ENCODE results near the gene KHDRBS1. TPM values are rescaled to one million over a fixed set of nuclear protein-coding genes. Genes with fewer than 3 reads are reported as not detected.
A peak's percentile ranks its signal among the peaks of the same experiment; 100 is the strongest.

Gene KHDRBS1
- total and polyA plus RNA-seq, 8 donors, result 87.2 to 261 (median 218) TPM

GRCh38 chr1:32007591-32007940 lies 6.1 kb upstream of the KHDRBS1 start:
- Histone ChIP-seq H3K27me3 (no peaks in the 10 kb centered on the region), H3K36me3 (no peaks in the 10 kb centered on the region)
- no peak for DNase-seq

GRCh38 chr1:32010246-32010645 lies 3.4 kb upstream of the KHDRBS1 start:
- Histone ChIP-seq H3K27ac (no peak overlapping the region), H3K27me3 (no peaks in the 10 kb centered on the region), H3K36me3 (no peaks in the 10 kb centered on the region), H3K4me3 (no peak overlapping the region), H3K9me3 (no peaks in the 10 kb centered on the region), H3K4me1 (peaks cover 1 to 33% of the 10 kb centered on the region in 2 donors)
- ATAC-seq (no peak), DNase-seq (no peak)
- intact Hi-C loops (cut with DNase I), result no loop called here
- TF ChIP-seq CTCF (IDR thresholded peaks at IDR 0.05), result no peak

More at GRCh38 chr1:32007591-32007940, 6.1 kb upstream of the KHDRBS1 start:
- H3K4me1 ChIP-seq, result peaks cover 0 to 22% of the 10 kb centered on the region in 2 donors
- ATAC-seq, result no peak
- H3K4me3 ChIP-seq, result no peak overlapping the region
- intact Hi-C loops (cut with DNase I), result no loop called here
- H3K27ac ChIP-seq, result no peak overlapping the region
- H3K9me3 ChIP-seq, result no peaks in the 10 kb centered on the region
- no peak for TF ChIP-seq CTCF (IDR thresholded peaks at IDR 0.05)

GRCh38 chr1:32012709-32013385 lies 821 bp upstream of the KHDRBS1 start:
- Histone ChIP-seq H3K9me3 (no peaks in the 10 kb centered on the region), H3K4me3 (peak overlapping the region; percentile 93), H3K27me3 (no peaks in the 10 kb centered on the region), H3K4me1 (peaks cover 18 to 39% of the 10 kb centered on the region in 2 donors), H3K36me3 (peaks cover 0 to 4% of the 10 kb centered on the region in 2 donors), H3K27ac (peak overlapping the region; percentile 98 to 99)
- ATAC-seq (no peak), DNase-seq (no peak)
- no peak for TF ChIP-seq CTCF (IDR thresholded peaks at IDR 0.05)
- intact Hi-C loops (cut with DNase I), result no loop called here

- ATAC-seq (peak; percentile 49), DNase-seq (peak; percentile 43 to 90 (median 61))
- Histone ChIP-seq H3K4me1 (peaks cover 18 to 52% of the 10 kb centered on the region in 2 donors), H3K9me3 (no peaks in the 10 kb centered on the region), H3K4me3 (peak overlapping the region; percentile 93), H3K36me3 (peaks cover 0 to 5% of the 10 kb centered on the region in 2 donors), H3K27me3 (no peaks in the 10 kb centered on the region), H3K27ac (peak overlapping the region; percentile 98 to 99)
- intact Hi-C loops (cut with DNase I), result no loop called here
- TF ChIP-seq CTCF (IDR thresholded peaks at IDR 0.05), result no peak
These were observed 705 bp downstream of the KHDRBS1 start for GRCh38 chr1:32014199-32014947.

- H3K4me1 ChIP-seq, result peaks cover 23 to 57% of the 10 kb centered on the region in 2 donors
- DNase-seq (peak in 1 of 4 donors; percentile 7), ATAC-seq (no peak)
- no peaks in the 10 kb centered on the region for H3K9me3 ChIP-seq
- TF ChIP-seq CTCF (IDR thresholded peaks at IDR 0.05), result no peak
- H3K27ac ChIP-seq, result peak overlapping the region; percentile 98 to 99
- H3K36me3 ChIP-seq, result peaks cover 0 to 5% of the 10 kb centered on the region in 2 donors
- no peaks in the 10 kb centered on the region for H3K27me3 ChIP-seq
- intact Hi-C loops (cut with DNase I), result no loop called here
- H3K4me3 ChIP-seq, result peak overlapping the region; percentile 93
These were observed 1.2 kb downstream of the KHDRBS1 start for GRCh38 chr1:32014948-32015273.

Measured in left lung (tissue), 10 donors.